Parathyroid adenoma (tissue), 2 donors: Measurements from ENCODE around the gene BRAF.
"Not testable (repeated sequence)": the region's sequence is repeated elsewhere in the genome, so short reads cannot be mapped to it uniquely, and the experiment has no call there.

Experiments used
- H2AFZ ChIP-seq: fragments of 300-600 bp; sonication (generic); one replicate; pipeline ENCODE4 v1.7.0; 2017; ENCODE audit warnings: antibody characterized with exemption, mild to moderate bottlenecking
- H3K27ac ChIP-seq: fragments of 300-600 bp; sonication (generic); one replicate; pipeline ENCODE4 v1.7.0; 2017
- H3K27me3 ChIP-seq: fragments of 300-600 bp; sonication (generic); one replicate; pipeline ENCODE4 v1.7.0; 2017; ENCODE audit warnings: low read length; ENCODE audit not compliant: control insufficient read depth, insufficient read depth
- H3K36me3 ChIP-seq: fragments of 300-600 bp; sonication (generic); one replicate; pipeline ENCODE4 v1.7.0; 2017; ENCODE audit warnings: low read length; ENCODE audit not compliant: control insufficient read depth, insufficient read depth
- H3K4me1 ChIP-seq: fragments of 300-600 bp; sonication (generic); one replicate; pipeline ENCODE4 v1.7.0; 2017; ENCODE audit warnings: control low read depth
- H3K4me2 ChIP-seq: fragments of 300-600 bp; sonication (generic); one replicate; pipeline ENCODE4 v1.7.0; 2017; ENCODE audit warnings: low read length
- H3K4me3 ChIP-seq: fragments of 300-600 bp; sonication (generic); one replicate; pipeline ENCODE4 v1.7.0; 2017; ENCODE audit warnings: low read depth, low read length
- H3K79me2 ChIP-seq: fragments of 300-600 bp; sonication (generic); one replicate; pipeline ENCODE4 v1.7.0; 2017; ENCODE audit warnings: control low read depth
- H3K9ac ChIP-seq: fragments of 300-600 bp; sonication (generic); one replicate; pipeline ENCODE4 v1.7.0; 2017; ENCODE audit warnings: mild to moderate bottlenecking
- H3K9me3 ChIP-seq: fragments of 300-600 bp; sonication (generic); one replicate; pipeline ENCODE4 v1.7.0; 2017; ENCODE audit warnings: low read length; ENCODE audit not compliant: control insufficient read depth
- TF ChIP-seq, protein P1 (sequence below): fragments of 300-600 bp; sonication (generic); IDR thresholded peaks from one replicate; pipeline ENCODE4 v1.7.0; 2017; ENCODE audit warnings: antibody characterized with exemption, mild to moderate bottlenecking
- donor health status: primary hyperparathyroidism.

Gene BRAF

DNA sequence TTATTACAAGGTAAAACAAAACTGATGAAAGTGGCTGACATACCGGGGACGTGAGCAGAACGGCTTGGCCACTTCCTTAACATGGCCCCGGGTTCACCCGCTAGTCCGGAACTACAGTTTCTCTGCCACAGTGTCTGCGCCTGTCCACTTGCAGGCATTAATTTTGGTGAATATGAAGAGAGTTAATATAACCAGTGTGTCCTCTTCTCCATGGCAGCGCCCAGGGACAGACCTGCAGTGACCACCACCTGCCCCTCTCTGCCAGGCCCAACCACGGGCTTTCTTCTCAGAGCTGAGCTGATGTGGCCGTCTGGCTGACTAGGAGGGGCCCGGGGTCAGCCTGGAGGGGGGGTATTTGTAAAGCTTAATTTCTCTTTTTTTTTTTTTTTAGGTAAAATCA lies 229.3 kb downstream of the BRAF start:
- TF ChIP-seq, protein P1, sequence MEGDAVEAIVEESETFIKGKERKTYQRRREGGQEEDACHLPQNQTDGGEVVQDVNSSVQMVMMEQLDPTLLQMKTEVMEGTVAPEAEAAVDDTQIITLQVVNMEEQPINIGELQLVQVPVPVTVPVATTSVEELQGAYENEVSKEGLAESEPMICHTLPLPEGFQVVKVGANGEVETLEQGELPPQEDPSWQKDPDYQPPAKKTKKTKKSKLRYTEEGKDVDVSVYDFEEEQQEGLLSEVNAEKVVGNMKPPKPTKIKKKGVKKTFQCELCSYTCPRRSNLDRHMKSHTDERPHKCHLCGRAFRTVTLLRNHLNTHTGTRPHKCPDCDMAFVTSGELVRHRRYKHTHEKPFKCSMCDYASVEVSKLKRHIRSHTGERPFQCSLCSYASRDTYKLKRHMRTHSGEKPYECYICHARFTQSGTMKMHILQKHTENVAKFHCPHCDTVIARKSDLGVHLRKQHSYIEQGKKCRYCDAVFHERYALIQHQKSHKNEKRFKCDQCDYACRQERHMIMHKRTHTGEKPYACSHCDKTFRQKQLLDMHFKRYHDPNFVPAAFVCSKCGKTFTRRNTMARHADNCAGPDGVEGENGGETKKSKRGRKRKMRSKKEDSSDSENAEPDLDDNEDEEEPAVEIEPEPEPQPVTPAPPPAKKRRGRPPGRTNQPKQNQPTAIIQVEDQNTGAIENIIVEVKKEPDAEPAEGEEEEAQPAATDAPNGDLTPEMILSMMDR: no peak
- Histone ChIP-seq H3K9me3 (no peaks in the 10 kb centered on the region), H2AFZ (no peak overlapping the region), H3K36me3 (no peaks in the 10 kb centered on the region), H3K4me1 (peaks cover 11% of the 10 kb centered on the region), H3K4me2 (no peak overlapping the region), H3K9ac (no peak overlapping the region), H3K79me2 (peaks cover 26% of the 10 kb centered on the region), H3K27me3 (no peaks in the 10 kb centered on the region), H3K27ac (no peak overlapping the region), H3K4me3 (no peak overlapping the region)

DNA sequence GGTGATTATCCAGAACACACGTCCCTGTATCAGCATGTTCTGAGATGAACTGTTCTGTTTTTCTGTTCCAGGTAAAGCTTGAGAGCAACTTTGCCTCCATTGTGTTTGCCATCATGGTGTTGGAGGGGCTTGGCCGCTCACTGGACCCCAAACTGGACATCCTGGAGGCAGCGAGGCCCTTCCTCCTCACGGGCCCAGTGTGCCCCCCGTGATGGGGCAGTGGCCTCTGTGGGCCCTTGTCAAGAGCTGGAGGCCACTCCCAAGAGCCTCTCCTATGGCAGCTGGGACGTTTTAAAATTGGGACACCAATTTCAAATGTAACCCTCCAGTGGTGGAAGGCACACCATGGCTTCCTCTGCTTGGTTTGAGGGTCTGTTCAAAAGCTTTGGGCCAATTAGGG lies 230.1 kb downstream of the BRAF start:
- Histone ChIP-seq H3K4me2 (no peak overlapping the region), H3K27me3 (no peaks in the 10 kb centered on the region), H3K79me2 (peaks cover 21% of the 10 kb centered on the region), H3K4me3 (no peak overlapping the region), H3K27ac (no peak overlapping the region), H3K4me1 (peaks cover 11% of the 10 kb centered on the region), H3K36me3 (no peaks in the 10 kb centered on the region), H3K9ac (no peak overlapping the region), H2AFZ (no peak overlapping the region), H3K9me3 (no peaks in the 10 kb centered on the region)
- TF ChIP-seq, protein P1: no peak

DNA sequence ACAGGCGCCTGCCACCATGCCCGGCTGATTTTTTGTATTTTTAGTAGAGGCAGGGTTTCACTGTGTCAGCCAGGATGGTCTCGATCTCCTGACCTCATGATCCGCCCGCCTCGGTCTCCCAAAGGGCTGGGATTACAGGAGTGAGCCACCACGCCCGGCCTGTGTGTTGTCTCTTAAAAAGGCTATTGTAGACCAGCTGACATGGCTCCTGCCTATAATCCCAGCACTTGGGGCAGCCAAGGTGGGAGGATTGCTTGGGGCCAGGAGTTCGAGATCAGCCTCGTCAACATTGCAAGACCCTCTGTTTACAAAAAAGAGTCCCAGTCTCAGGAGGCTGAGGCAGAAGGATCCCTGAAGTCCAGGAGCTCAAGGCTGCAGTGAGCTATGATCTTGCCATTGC lies 230.9 kb downstream of the BRAF start:
- H3K36me3 ChIP-seq, H3K9me3 ChIP-seq, H3K27ac ChIP-seq: not testable (repeated sequence)

DNA sequence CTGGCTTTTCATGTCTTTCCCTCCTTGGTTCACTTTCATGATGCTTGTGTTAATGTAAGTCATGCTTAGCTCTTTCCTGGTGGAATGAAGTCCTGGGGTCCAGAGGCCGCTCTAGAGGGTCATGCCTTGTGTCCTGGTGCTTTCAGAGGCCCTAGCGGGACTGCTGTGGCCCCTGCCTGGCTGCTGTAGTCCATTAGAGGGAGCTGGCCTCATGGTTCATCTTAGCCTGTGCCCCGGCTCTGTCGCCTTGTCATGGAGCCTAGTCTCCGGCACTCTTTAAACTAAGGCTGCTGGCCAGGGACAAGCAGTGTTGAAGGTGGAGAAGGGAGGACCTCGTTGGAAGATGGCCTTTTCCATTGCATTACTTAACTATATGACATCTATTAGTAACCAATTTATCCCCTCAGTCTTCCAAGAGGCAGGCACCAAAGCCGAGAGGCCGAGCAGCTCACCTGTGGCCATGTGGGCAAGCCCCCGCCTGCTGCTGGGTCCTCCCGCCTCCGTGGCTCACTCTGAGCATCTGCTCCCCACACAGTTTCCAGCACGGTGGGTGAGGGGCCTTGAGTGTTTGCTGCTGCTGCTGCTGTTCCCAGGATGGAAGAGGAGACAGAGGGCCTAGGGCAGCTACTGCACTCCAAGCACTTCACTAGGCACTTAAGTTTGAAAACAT lies 233.2 kb downstream of the BRAF start:
- Histone ChIP-seq H3K27ac (no peak overlapping the region), H3K36me3 (no peaks in the 10 kb centered on the region), H3K4me1 (peaks cover 5% of the 10 kb centered on the region), H2AFZ (no peak overlapping the region), H3K79me2 (no peaks in the 10 kb centered on the region), H3K27me3 (no peaks in the 10 kb centered on the region), H3K4me2 (no peak overlapping the region), H3K9me3 (no peaks in the 10 kb centered on the region), H3K4me3 (no peak overlapping the region), H3K9ac (no peak overlapping the region)
- TF ChIP-seq, protein P1: no peak

More for the DNA sequence above, 230.9 kb downstream of the BRAF start:
- peaks cover 16% of the 10 kb centered on the region for H3K79me2 ChIP-seq
- peaks cover 11% of the 10 kb centered on the region for H3K4me1 ChIP-seq
- H3K4me3 ChIP-seq, H3K27me3 ChIP-seq, H2AFZ ChIP-seq, H3K9ac ChIP-seq, H3K4me2 ChIP-seq: not testable (repeated sequence)

DNA sequence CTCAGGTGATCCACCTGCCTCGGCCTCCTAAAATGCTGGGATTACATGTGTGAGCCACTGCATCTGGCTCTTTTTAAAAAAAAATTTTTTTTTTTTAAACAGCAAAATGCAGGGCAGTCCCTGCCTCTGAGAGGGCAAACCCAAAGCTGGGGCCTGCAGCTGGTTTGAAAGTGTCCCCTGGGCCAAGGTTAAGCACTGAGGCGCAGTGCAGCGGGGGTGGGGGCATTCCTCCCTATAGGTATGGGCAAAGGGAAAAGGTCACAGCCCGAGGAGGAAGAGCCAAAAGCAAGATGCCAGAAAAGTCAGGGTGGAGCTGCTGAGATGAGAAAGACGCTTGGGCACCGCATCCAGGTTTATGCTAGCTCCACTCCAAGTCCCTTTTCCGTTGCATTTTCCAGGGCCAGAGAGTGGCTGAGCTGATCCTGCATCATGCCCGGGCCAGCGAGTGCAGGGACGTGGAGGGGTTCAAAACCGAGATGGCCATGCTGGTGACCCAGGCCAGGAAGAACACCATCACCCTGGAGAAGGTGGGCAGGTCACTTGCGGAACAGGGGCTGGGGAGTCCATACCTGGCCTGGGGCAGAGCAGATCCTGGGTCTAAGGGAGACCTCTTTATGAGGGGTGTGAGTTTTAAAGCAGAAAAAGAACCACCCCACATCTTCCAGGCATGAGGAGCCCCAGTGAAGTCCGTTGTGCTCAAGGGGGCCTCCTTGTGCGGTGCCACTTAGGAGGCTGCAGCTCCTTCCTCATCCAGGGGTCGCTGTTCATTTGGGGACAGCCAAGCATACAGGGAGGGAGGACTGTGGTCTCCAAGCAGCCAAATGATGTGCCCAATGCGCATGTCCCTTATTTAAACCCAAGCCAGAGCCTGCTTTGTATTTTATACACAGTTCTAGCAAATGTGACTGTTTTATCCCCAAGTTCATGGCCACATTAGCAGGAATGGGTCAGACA lies 235.3 kb downstream of the BRAF start:
- no peak overlapping the region for H3K27ac ChIP-seq
- no peaks in the 10 kb centered on the region for H3K4me1 ChIP-seq
- no peak overlapping the region for H2AFZ ChIP-seq
- no peaks in the 10 kb centered on the region for H3K79me2 ChIP-seq
- no peaks in the 10 kb centered on the region for H3K36me3 ChIP-seq
- H3K4me2 ChIP-seq: no peak overlapping the region
- TF ChIP-seq, protein P1: no peak
- H3K4me3 ChIP-seq: no peak overlapping the region
- no peaks in the 10 kb centered on the region for H3K9me3 ChIP-seq
- no peak overlapping the region for H3K9ac ChIP-seq
- no peaks in the 10 kb centered on the region for H3K27me3 ChIP-seq
